OCI-LY7 (cell line): Measurements from ENCODE around the gene FANCC. TPM values are rescaled to one million over a fixed set of nuclear protein-coding genes. Genes with fewer than 3 reads are reported as not detected.

Experiments
- BruUV-seq: library from RNA; stranded (reverse); fragments of 400-500 nt; replicated peaks from 2 replicates; lab custom pipeline; 2021; lab: Mats Ljungman, UMichigan
- CTCF ChIA-PET: fragments of 300-600 bp; sonication (Branson Sonifier 250); formaldehyde crosslinking; loops from one replicate; lab custom pipeline; 2022; ENCODE audit warnings: antibody characterized with exemption; ENCODE audit not compliant: unreplicated experiment; lab: Charles Lee
- POLR2A ChIA-PET: fragments of 300-600 bp; sonication (Branson Sonifier 250); formaldehyde crosslinking; loops from one replicate; lab custom pipeline; 2022; ENCODE audit warnings: antibody characterized with exemption; lab: Charles Lee
- DNase-seq: peaks from one replicate; pipeline ENCODE4 v3.0.0-alpha.2; 2015; ENCODE audit warnings: low spot score
- H2AFZ ChIP-seq: fragments of 200-600 bp; sonication (generic), shearing (Covaris generic); 2 replicates; pipeline ENCODE4 v1.6.1; 2014; ENCODE audit warnings: mild to moderate bottlenecking, antibody characterized with exemption, low read length, moderate library complexity
- H3K27ac ChIP-seq: fragments of 200-600 bp; sonication (generic); 2 replicates; pipeline ENCODE4 v1.5.1; 2014; ENCODE audit warnings: mixed run types, low read depth, mild to moderate bottlenecking, moderate library complexity, low read length, inconsistent platforms; ENCODE audit not compliant: poor library complexity, severe bottlenecking
- H3K36me3 ChIP-seq: fragments of 200-600 bp; sonication (generic); 2 replicates; pipeline ENCODE4 v1.6.1; 2014; ENCODE audit warnings: mild to moderate bottlenecking, antibody characterized with exemption, low read length, moderate library complexity, mixed read lengths; ENCODE audit not compliant: insufficient read depth
- H3K4me1 ChIP-seq: fragments of 200-600 bp; sonication (generic); 2 replicates; pipeline ENCODE4 v1.5.1; 2014; ENCODE audit warnings: mild to moderate bottlenecking, low read length; ENCODE audit not compliant: insufficient read depth, poor library complexity, severe bottlenecking
- H3K4me2 ChIP-seq: fragments of 200-600 bp; sonication (generic); 2 replicates; pipeline ENCODE4 v1.6.1; 2014; ENCODE audit warnings: mild to moderate bottlenecking, low read length
- H3K4me3 ChIP-seq: fragments of 200-600 bp; sonication (generic); 2 replicates; pipeline ENCODE4 v1.5.1; 2014; ENCODE audit warnings: mild to moderate bottlenecking, low read depth, low read length; ENCODE audit not compliant: poor library complexity, severe bottlenecking
- H3K79me2 ChIP-seq: fragments of 200-600 bp; sonication (generic); 2 replicates; pipeline ENCODE4 v1.6.1; 2016; ENCODE audit warnings: low read depth, mild to moderate bottlenecking, low read length, moderate library complexity, mixed read lengths; ENCODE audit not compliant: insufficient read depth
- H3K9me2 ChIP-seq: fragments of 200-600 bp; sonication (generic); 2 replicates; pipeline ENCODE4 v1.6.1; 2016; ENCODE audit warnings: mild to moderate bottlenecking, low read length, mixed read lengths; ENCODE audit not compliant: insufficient read depth
- H3K9me3 ChIP-seq: fragments of 200-600 bp; sonication (generic); 2 replicates; pipeline ENCODE4 v1.6.1; 2014; ENCODE audit warnings: mild to moderate bottlenecking, mixed run types, low read length, mixed read lengths
- H4K20me1 ChIP-seq: fragments of 200-600 bp; sonication (generic); 2 replicates; pipeline ENCODE4 v1.6.1; 2014; ENCODE audit warnings: mild to moderate bottlenecking, antibody characterized with exemption, low read length, moderate library complexity, mixed read lengths; ENCODE audit not compliant: insufficient read depth
- EZH2phosphoT487 ChIP-seq: fragments of 200-600 bp; sonication (generic); IDR thresholded peaks from 2 replicates; pipeline ENCODE4 v1.6.1; 2018; ENCODE audit warnings: low read depth, borderline replicate concordance, mild to moderate bottlenecking, mixed run types, antibody characterized with exemption, low read length, moderate library complexity, mixed read lengths
- intact Hi-C: fragments of 100-400 bp; cut with micrococcal nuclease; formaldehyde crosslinking; loops from one replicate; pipeline ENCODE4 v1.10.0; 2022; ENCODE audit not compliant: unreplicated experiment
- total RNA-seq, 2 experiments: library from RNA; depleted of rRNA in 1 of 2; stranded (reverse); fragments of >200 nt in 1 of 2; shearing (Covaris generic) in 1 of 2; gene quantifications; 2 replicates each; pipeline ENCODE4 v1.2.3, GENCODE V29; 2014 to 2022
- TF ChIP-seq, protein P1 (sequence below): fragments of 200-600 bp; sonication (generic); conservative IDR thresholded peaks from 2 replicates; pipeline ENCODE4 v1.5.1; 2014; ENCODE audit warnings: mild to moderate bottlenecking, antibody characterized with exemption, low read length, moderate library complexity, mixed read lengths

FANCC gene
- total RNA-seq, 2 experiments from 2014 or later, result 13.9 to 28.7 TPM

- Histone ChIP-seq H3K9me2 (no peaks in the 10 kb centered on the region), H3K27ac (no peak overlapping the region), H3K36me3 (no peaks in the 10 kb centered on the region), H3K4me1 (no peaks in the 10 kb centered on the region), H2AFZ (no peak overlapping the region), H3K4me3 (no peak overlapping the region), H4K20me1 (no peaks in the 10 kb centered on the region), H3K4me2 (no peak overlapping the region), H3K9me3 (no peaks in the 10 kb centered on the region), H3K79me2 (no peaks in the 10 kb centered on the region)
- intact Hi-C loops, result no loop called here
- no peak for DNase-seq
- no TSS peak for BruUV-seq
- CTCF ChIA-PET, result no interaction called here
- TF ChIP-seq EZH2phosphoT487, result no peak
- TF ChIP-seq, protein P1, sequence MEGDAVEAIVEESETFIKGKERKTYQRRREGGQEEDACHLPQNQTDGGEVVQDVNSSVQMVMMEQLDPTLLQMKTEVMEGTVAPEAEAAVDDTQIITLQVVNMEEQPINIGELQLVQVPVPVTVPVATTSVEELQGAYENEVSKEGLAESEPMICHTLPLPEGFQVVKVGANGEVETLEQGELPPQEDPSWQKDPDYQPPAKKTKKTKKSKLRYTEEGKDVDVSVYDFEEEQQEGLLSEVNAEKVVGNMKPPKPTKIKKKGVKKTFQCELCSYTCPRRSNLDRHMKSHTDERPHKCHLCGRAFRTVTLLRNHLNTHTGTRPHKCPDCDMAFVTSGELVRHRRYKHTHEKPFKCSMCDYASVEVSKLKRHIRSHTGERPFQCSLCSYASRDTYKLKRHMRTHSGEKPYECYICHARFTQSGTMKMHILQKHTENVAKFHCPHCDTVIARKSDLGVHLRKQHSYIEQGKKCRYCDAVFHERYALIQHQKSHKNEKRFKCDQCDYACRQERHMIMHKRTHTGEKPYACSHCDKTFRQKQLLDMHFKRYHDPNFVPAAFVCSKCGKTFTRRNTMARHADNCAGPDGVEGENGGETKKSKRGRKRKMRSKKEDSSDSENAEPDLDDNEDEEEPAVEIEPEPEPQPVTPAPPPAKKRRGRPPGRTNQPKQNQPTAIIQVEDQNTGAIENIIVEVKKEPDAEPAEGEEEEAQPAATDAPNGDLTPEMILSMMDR, result no peak
- POLR2A ChIA-PET, result no interaction called here
Measured at GRCh38 chr9:95088421-95089161, 228.9 kb downstream of the FANCC start.

GRCh38 chr9:95087659-95088242 lies 229.8 kb downstream of the FANCC start:
- H3K27ac ChIP-seq, result no peak overlapping the region
- intact Hi-C loops, result no loop called here
- H3K9me3 ChIP-seq, result no peaks in the 10 kb centered on the region
- no peaks in the 10 kb centered on the region for H3K79me2 ChIP-seq
- no peaks in the 10 kb centered on the region for H4K20me1 ChIP-seq
- H3K36me3 ChIP-seq, result no peaks in the 10 kb centered on the region
- H2AFZ ChIP-seq, result no peak overlapping the region
- TF ChIP-seq EZH2phosphoT487, result no peak
- TF ChIP-seq, protein P1, result peak; percentile 59
- BruUV-seq, result no TSS peak
- ChIA-PET POLR2A (no interaction called here), CTCF (no interaction called here)
- H3K4me2 ChIP-seq, result no peak overlapping the region
- H3K9me2 ChIP-seq, result no peaks in the 10 kb centered on the region
- H3K4me3 ChIP-seq, result no peak overlapping the region
- peak; percentile 8 for DNase-seq
- H3K4me1 ChIP-seq, result no peaks in the 10 kb centered on the region

DNA sequence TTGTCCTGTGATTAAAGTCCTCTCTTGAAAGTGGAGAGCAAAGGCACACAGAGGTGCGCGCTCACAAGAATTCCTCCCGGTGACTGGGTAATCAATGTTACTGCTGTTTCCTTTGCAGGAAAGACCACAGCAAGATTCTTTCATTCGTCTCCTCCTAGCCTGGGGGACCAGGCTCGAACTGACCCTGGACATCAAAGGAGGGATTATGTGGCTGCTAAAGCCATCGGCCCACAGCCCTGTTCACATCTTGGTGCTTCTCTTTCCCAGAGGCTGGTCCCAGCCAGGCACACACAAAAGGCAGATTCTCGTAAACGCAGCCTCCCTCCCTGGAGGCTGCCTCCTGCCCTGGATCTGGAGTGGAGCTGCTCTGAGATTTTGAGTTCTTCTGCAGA lies 230.9 kb downstream of the FANCC start:
- H3K79me2 ChIP-seq, result no peaks in the 10 kb centered on the region

More for the DNA sequence above, 230.9 kb downstream of the FANCC start:
- no peak overlapping the region for H3K4me3 ChIP-seq
- no peaks in the 10 kb centered on the region for H3K4me1 ChIP-seq
- H3K4me2 ChIP-seq, result no peak overlapping the region
- BruUV-seq, result no TSS peak
- no peaks in the 10 kb centered on the region for H3K36me3 ChIP-seq
- TF ChIP-seq, protein P1, result no peak
- no peak for TF ChIP-seq EZH2phosphoT487
- no peaks in the 10 kb centered on the region for H3K9me3 ChIP-seq
- POLR2A ChIA-PET, result interaction anchor here (0.7 kb wide), 1 partner anchor 505 kb away, joined by 3 read pairs; no protein-coding TSS in a partner anchor
- intact Hi-C loops, result no loop called here
- no peak overlapping the region for H3K27ac ChIP-seq
- DNase-seq, result no peak
- CTCF ChIA-PET, result no interaction called here
- H2AFZ ChIP-seq, result no peak overlapping the region
- no peaks in the 10 kb centered on the region for H3K9me2 ChIP-seq
- H4K20me1 ChIP-seq, result no peaks in the 10 kb centered on the region
